HG02763 (cell line): ENCODE results near the gene SLC46A1.
A peak's percentile ranks its signal among the peaks of the same experiment; 100 is the strongest.

Source experiments
- ATAC-seq: cut with Tn5 transposase; IDR thresholded peaks from one replicate; pipeline ENCODE4 v1.9.1; 2021; ENCODE audit warnings: mild to moderate bottlenecking, moderate library complexity; ENCODE audit not compliant: unreplicated experiment

Gene SLC46A1

GRCh38 chr17:28404461-28404811, 1.6 kb downstream of the SLC46A1 start:
- ATAC-seq = no peak

GRCh38 chr17:28404007-28404406, 2.0 kb downstream of the SLC46A1 start:
- no peak for ATAC-seq

GRCh38 chr17:28402844-28403243, 3.2 kb downstream of the SLC46A1 start:
- ATAC-seq = no peak

DNA sequence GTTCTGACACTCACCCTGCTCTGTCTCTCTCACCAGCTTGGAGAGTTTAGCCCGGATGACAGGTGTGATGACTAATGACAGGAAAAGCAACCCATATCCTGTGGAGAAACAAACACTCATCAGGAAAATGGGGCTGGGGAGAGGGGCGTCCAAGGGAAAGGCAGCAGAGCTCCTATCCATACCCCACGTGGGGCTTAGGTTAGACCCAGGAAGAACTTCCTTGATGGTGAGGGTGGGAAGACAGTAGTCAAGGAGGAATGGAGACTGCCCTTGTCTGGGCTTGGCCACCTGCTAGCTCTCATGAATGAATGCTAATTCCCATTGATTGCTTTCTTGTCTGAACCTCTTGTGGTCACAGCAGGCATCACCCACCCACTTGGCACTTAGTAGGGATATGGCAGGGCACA, 3.8 kb downstream of the SLC46A1 start:
- no peak for ATAC-seq

GRCh38 chr17:28399808-28400207, 6.2 kb downstream of the SLC46A1 start:
- no peak for ATAC-seq

- no peak for ATAC-seq
These were observed 7.6 kb downstream of the SLC46A1 start for GRCh38 chr17:28398280-28398981.

GRCh38 chr17:28397687-28398279, 8.2 kb downstream of the SLC46A1 start:
- no peak for ATAC-seq

DNA sequence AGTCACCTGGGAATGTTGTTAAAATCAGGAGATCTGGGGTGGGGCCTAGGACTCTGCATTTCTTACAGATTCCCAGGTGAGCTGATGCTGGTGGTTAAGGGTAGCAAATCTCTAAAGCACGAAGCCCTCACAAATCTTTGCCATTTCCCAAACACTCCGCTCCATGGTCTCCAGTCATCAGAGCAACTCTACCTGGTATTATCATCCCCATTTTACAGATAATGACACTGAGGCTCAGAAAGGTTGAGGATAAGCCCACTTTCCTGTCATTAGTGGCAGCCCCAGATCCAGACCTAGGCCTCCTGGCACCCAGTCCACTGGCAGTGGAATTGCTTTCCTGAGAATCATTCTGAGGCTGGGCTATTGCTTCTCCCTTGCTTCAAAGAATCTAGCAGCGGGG, 8.7 kb downstream of the SLC46A1 start:
- no peak for ATAC-seq

DNA sequence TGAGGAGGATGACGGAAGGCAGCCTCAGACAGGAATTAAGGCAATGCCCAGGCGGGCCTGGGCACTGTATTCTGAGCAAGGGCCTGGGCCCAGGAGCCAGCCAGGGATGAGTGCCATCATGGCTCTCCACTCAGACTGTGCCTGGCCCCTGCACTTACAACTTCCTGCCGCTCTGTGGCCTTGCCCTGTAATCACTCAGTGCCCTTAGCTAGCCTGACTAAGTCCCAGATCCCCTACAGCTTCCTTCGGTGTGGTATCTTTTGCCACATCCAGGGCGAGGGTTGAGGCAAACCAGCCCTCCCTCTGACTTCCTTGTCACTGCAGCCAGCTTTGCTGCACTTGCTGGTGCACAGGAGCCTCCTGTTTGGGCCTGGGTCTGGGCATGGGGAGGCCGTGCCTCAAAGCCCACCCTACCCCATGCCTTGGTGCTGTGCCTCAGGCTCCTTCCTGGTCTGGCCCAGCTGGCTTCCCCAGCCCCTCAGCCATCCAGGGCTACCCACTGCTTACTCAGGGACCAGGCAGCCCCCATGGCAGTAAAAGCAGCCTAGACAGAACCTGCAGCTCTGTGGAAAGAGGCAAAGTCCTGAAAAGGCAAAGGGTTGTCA, 9.3 kb downstream of the SLC46A1 start:
- no peak for ATAC-seq

GRCh38 chr17:28395968-28396367, 10.0 kb downstream of the SLC46A1 start:
- ATAC-seq = no peak

DNA sequence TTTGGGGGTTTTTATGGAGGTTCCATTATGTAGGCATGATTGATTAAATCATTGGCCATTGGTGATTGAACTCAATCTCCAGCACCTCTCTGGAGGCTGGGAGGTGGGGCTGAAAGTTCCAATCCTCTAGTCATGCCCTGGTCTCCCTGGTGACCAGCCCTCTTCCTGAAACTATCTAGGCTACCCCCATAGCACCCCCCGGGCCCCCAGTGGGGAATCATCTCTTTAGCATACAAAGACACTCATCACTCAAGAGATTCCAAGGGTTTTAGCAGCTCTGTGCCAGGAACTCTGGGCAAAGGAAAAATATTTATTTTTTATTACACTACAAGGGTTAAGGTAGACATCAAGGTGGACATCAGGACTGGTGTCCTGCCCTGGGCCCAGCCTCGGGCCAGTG, 10.6 kb downstream of the SLC46A1 start:
- no peak for ATAC-seq

DNA sequence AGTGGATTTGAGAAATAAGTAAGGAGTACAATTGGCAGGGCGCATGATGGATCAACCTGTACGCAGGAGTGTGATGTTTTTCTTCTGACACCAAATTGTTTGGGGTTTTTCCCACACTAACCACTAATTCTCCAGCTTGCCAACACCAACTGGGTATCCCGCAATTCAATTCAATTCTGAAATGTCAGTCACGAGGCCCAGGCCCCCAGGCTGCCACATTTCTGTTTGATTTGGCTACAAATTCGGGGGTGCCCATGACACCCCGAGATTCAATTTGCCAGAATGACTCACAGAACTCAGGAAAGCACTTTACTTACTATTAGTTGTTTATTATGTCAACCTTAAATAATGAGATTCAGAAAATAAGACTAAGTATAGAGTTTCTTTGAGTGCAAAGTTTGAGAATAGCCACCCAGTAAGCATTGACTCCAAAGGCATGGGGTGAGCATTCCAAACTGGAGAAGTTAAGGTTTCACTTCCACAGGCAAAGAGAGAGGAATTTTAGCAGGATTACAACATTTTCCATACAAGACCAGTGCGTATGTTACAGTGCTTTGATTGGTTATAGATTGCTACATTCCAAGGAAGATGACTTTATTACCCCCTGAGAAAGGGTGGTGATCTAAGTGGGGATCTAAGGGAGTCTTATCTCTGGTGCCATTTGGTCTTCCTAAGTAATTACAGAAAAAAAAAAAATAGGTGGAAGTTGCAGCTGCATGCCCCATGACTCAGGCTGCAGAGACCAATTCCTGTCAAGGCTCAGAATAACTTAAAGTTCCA, 11.5 kb downstream of the SLC46A1 start:
- no peak for ATAC-seq

DNA sequence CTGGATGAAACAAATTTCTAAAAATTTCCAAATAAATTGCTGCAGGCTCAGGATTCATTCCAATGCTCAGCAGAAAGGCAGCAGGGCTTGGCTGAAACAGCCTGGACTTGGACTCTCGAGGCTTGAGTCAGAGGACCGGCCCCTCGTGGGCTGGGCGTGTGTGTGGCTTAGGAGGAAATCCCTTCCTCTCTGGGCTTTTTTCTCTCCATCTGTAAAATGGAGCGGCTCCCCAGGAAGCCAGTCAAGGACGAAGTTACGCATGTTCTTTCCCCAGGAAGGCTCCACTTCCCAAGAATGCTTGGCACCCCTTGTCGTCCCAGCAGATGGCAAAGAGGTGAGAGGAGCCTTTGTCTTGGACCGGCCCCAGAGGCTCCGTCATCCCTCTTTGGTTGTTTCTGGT, 13.5 kb downstream of the SLC46A1 start:
- ATAC-seq = no peak

GRCh38 chr17:28391401-28391800, 14.6 kb downstream of the SLC46A1 start:
- no peak for ATAC-seq

- no peak for ATAC-seq
These were observed 15.0 kb downstream of the SLC46A1 start for GRCh38 chr17:28390984-28391383.

GRCh38 chr17:28390563-28390962, 15.4 kb downstream of the SLC46A1 start:
- no peak for ATAC-seq

DNA sequence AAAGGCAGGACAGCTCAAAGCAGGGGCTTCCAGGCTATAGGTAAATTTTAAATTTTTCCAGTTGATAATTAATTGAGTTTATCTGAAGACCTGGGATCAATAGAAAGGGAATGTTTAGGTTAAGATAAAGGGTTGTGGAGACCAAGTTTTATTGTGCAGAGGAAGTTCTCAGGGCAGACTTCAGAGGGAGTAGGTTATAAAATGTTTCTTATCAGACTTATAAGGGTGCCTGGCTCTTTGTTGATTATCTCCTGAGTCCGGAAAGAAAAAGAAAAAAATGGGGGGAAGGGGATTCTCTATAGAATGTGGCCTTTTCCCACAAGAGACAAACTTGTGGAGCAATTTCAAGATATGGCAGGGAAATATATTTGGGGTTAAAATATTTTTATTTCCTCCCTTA, 15.9 kb downstream of the SLC46A1 start:
- ATAC-seq = no peak

GRCh38 chr17:28388106-28388505, 17.9 kb downstream of the SLC46A1 start:
- ATAC-seq = no peak

- no peak for ATAC-seq
These were observed 19.6 kb downstream of the SLC46A1 start for GRCh38 chr17:28386391-28386790.

- no peak for ATAC-seq
These were observed 20.6 kb downstream of the SLC46A1 start for GRCh38 chr17:28385406-28385805.

DNA sequence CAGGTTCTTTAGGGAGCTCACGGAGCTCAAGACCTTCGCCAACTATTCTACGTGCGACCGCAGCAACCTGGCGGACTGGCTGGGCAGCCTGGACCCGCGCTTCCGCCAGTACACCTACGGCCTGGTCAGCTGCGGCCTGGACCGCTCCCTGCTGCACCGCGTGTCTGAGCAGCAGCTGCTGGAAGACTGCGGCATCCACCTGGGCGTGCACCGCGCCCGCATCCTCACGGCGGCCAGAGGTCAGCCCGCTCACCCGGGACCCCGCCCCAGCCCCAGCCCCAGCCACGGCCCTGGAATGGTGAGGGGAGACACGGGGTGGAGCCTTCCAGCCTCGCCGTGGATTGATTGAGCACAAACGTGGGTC, 21.0 kb downstream of the SLC46A1 start:
- peak; percentile 19 for ATAC-seq
